Endothelial cell of umbilical vein (primary cell): ENCODE results near the gene SQSTM1. TPM values are rescaled to one million over a fixed set of nuclear protein-coding genes. Genes with fewer than 3 reads are reported as not detected.

Experiments used
- BruUV-seq: library from RNA; stranded (reverse); fragments of 400-500 nt; replicated peaks from 2 replicates; lab custom pipeline; 2021; lab: Mats Ljungman, UMichigan
- CTCF ChIA-PET: fragments of 300-600, 350-600 bp; sonication (Branson Sonifier 250); formaldehyde crosslinking; loops from one replicate; lab custom pipeline; 2021; ENCODE audit warnings: antibody characterized with exemption, inconsistent platforms; lab: Charles Lee
- POLR2A ChIA-PET: fragments of 300-600, 350-600 bp; sonication (Branson Sonifier 250); formaldehyde crosslinking; loops from one replicate; lab custom pipeline; 2021; ENCODE audit warnings: antibody characterized with exemption, inconsistent platforms; lab: Charles Lee
- DNase-seq: peaks from one replicate; pipeline ENCODE4 v3.0.0-alpha.2; 2011; ENCODE audit warnings: low read depth, low spot score
- FAIRE-seq: peaks from 2 replicates; lab custom pipeline; 2011; peaks lifted over from hg19 to GRCh38; lab: Jason Lieb, UNC
- H2AFZ ChIP-seq: 2 replicates; pipeline ENCODE4 v1.6.0; 2012; ENCODE audit warnings: low read depth, low read length, control low read depth, inconsistent platforms
- H3K27ac ChIP-seq: 2 replicates; pipeline ENCODE4 v1.5.1; 2011; ENCODE audit warnings: low read depth, mild to moderate bottlenecking, control low read depth, low read length, moderate library complexity; ENCODE audit not compliant: insufficient read depth
- H3K27me3 ChIP-seq, 2 experiments: 2 replicates each; pipeline versions ENCODE4 v1.6.0 to v1.6.1; 2011; ENCODE audit warnings: low read length in 2 of 2, mixed read lengths in 1 of 2; ENCODE audit not compliant: control insufficient read depth in 2 of 2, insufficient read depth in 2 of 2
- H3K36me3 ChIP-seq, 2 experiments: 2 replicates in 1 of 2; 3 replicates in 1 of 2; pipeline ENCODE4 v1.5.1; 2011; ENCODE audit warnings: low read length in 2 of 2, mild to moderate bottlenecking in 1 of 2, moderate library complexity in 1 of 2; ENCODE audit not compliant: control insufficient read depth in 2 of 2, insufficient read depth in 2 of 2; ENCODE audit errors: extremely low read depth in 1 of 2
- H3K4me1 ChIP-seq: 3 replicates; pipeline ENCODE4 v1.5.1; 2011; ENCODE audit warnings: mild to moderate bottlenecking, low read length; ENCODE audit not compliant: control insufficient read depth, insufficient read depth; ENCODE audit errors: extremely low read depth
- H3K4me2 ChIP-seq: 2 replicates; pipeline ENCODE4 v1.6.1; 2011; ENCODE audit warnings: low read length, control low read depth, mixed read lengths; ENCODE audit not compliant: insufficient read depth
- H3K4me3 ChIP-seq, 3 experiments: fragments of 200-600 bp in 1 of 3; sonication (generic), shearing (Covaris generic) in 1 of 3; replicated peaks in 1 of 3; 2 replicates each; pipeline ENCODE4 v1.5.1; 2011 to 2016; ENCODE audit warnings: control low read depth in 3 of 3, low read length in 3 of 3, mild to moderate bottlenecking in 2 of 3, inconsistent platforms in 1 of 3, low read depth in 1 of 3, moderate library complexity in 1 of 3; ENCODE audit not compliant: insufficient read depth in 1 of 3
- H3K79me2 ChIP-seq: 2 replicates; pipeline ENCODE4 v1.6.0; 2012; ENCODE audit warnings: low read length, inconsistent platforms; ENCODE audit not compliant: control insufficient read depth, insufficient read depth
- H3K9ac ChIP-seq: replicated peaks from 2 replicates; pipeline ENCODE3; 2011; ENCODE audit warnings: low read length, control low read depth; ENCODE audit not compliant: insufficient read depth; ENCODE audit errors: extremely low read depth
- H3K9me1 ChIP-seq: replicated peaks from 3 replicates; pipeline ENCODE4 v1.6.0; 2011; ENCODE audit warnings: mild to moderate bottlenecking, low read length; ENCODE audit not compliant: control insufficient read depth, insufficient read depth; ENCODE audit errors: extremely low read depth
- H3K9me3 ChIP-seq: replicated peaks from 2 replicates; pipeline ENCODE4 v1.5.1; 2012; ENCODE audit warnings: low read length, inconsistent platforms; ENCODE audit not compliant: control insufficient read depth, insufficient read depth
- H4K20me1 ChIP-seq: replicated peaks from 2 replicates; pipeline ENCODE3; 2011; ENCODE audit warnings: mild to moderate bottlenecking, low read length; ENCODE audit not compliant: control insufficient read depth, insufficient read depth; ENCODE audit errors: extremely low read depth
- CTCF ChIP-seq, 2 donors: IDR thresholded peaks; 1 replicate in 1 of 2; 2 replicates in 1 of 2; pipeline ENCODE4 v1.5.1; 2011; ENCODE audit warnings: low read length in 2 of 2, mild to moderate bottlenecking in 2 of 2, moderate library complexity in 2 of 2, control low read depth in 1 of 2, inconsistent platforms in 1 of 2, low read depth in 1 of 2; ENCODE audit not compliant: insufficient read depth in 1 of 2; ENCODE audit errors: extremely low read depth in 1 of 2
- FOS ChIP-seq: IDR thresholded peaks from 2 replicates; pipeline ENCODE4 v1.6.1; 2011; ENCODE audit warnings: mild to moderate bottlenecking, low read length, moderate library complexity, borderline replicate concordance; ENCODE audit not compliant: insufficient read depth
- GATA2 ChIP-seq: IDR thresholded peaks from 2 replicates; pipeline ENCODE4 v1.7.0; 2011; ENCODE audit warnings: low read depth, mild to moderate bottlenecking, moderate library complexity, mixed read lengths, low read length; ENCODE audit not compliant: insufficient read length, insufficient read depth
- JUN ChIP-seq: IDR thresholded peaks from 2 replicates; pipeline ENCODE4 v1.6.1; 2011; ENCODE audit warnings: borderline replicate concordance, low read depth; ENCODE audit not compliant: insufficient read length, insufficient read depth
- MAX ChIP-seq: IDR thresholded peaks from 2 replicates; pipeline ENCODE4 v1.6.1; 2011; ENCODE audit not compliant: insufficient read depth, insufficient read length
- MYC ChIP-seq: IDR thresholded peaks from one replicate; pipeline ENCODE4 v1.6.1; 2011; ENCODE audit warnings: mild to moderate bottlenecking, low read depth, low read length
- POLR2A ChIP-seq: IDR thresholded peaks from 2 replicates; pipeline ENCODE4 v1.6.1; 2012; ENCODE audit warnings: low read depth, mild to moderate bottlenecking, control low read depth, low read length
- dilution Hi-C: fragments of 300-500 bp; cut with MboI; formaldehyde crosslinking; loops from one replicate; pipeline ENCODE4 v1.15.0; 2019; ENCODE audit warnings: low sequenced_read_pairs; ENCODE audit not compliant: extremely low pct_ligation_motif_present
- intact Hi-C: fragments of 100-400 bp; cut with micrococcal nuclease; formaldehyde crosslinking; loops from one replicate; pipeline ENCODE4 v1.10.0; 2022
- polyA plus RNA-seq, 4 experiments: library from polyadenylated mRNA; depleted of rRNA in 3 of 4; stranded (reverse) in 3 of 4; unstranded in 1 of 4; fragments of >200 nt; gene quantifications; 2 replicates each; pipeline versions ENCODE4 v1.2.1 to v1.2.3, GENCODE V29; 2011 to 2012; ENCODE audit warnings: missing spikeins in 1 of 4
- total RNA-seq: library from RNA; stranded (reverse); gene quantifications from 2 replicates; pipeline ENCODE4 v1.2.3, GENCODE V29; 2021

SQSTM1 gene
- total and polyA plus RNA-seq, 2 donors (not counting 3 experiments of a cell fraction or from before 2014, with no cell fraction given), result 302 to 346 TPM

- no peak for FAIRE-seq
- DNase-seq, result no peak
- BruUV-seq, result no TSS peak
- Histone ChIP-seq H3K79me2 (no peaks in the 10 kb centered on the region), H4K20me1 (no peaks in the 10 kb centered on the region), H3K27me3 (no peaks in the 10 kb centered on the region), H3K9me1 (no peaks in the 10 kb centered on the region), H3K4me2 (peak overlapping the region; percentile 66), H2AFZ (peak overlapping the region; percentile 53), H3K9me3 (no peaks in the 10 kb centered on the region), H3K4me3 (peak overlapping the region; percentile 60 to 97 (median 75)), H3K36me3 (peaks cover 2 to 9% of the 10 kb centered on the region in 2 experiments), H3K27ac (no peak overlapping the region), H3K4me1 (no peaks in the 10 kb centered on the region), H3K9ac (peak overlapping the region; percentile 21)
- ChIA-PET POLR2A (interaction anchor here (0.6 to 0.9 kb wide), 2 partner anchors 37 to 228 kb away, joined by 4 to 5 read pairs; partner anchors contain the start of gene SQSTM1), CTCF (no interaction called here)
- intact Hi-C loops (loop anchor here (1.0 to 5.0 kb wide), 6 partner anchors 37 to 232 kb away; partner anchors contain the start of gene RNF130), dilution Hi-C loops (no loop called here)
- TF ChIP-seq MYC (no peak), FOS (no peak), GATA2 (no peak), CTCF (IDR thresholded peaks at IDR 0.05; ENCODE audit: extremely low read depth in 1 of 2, insufficient read depth in 1 of 2, low read depth in 1 of 2, low read length in 2 of 2) (no peak), MAX (no peak), POLR2A (no peak), JUN (no peak)
Measured at GRCh38 chr5:179858241-179858585, 37.5 kb downstream of the SQSTM1 start.
